ENCODE results near the gene ADPRM.
A peak's percentile ranks its signal among the peaks of the same experiment; 100 is the strongest.

ADPRM gene

DNA sequence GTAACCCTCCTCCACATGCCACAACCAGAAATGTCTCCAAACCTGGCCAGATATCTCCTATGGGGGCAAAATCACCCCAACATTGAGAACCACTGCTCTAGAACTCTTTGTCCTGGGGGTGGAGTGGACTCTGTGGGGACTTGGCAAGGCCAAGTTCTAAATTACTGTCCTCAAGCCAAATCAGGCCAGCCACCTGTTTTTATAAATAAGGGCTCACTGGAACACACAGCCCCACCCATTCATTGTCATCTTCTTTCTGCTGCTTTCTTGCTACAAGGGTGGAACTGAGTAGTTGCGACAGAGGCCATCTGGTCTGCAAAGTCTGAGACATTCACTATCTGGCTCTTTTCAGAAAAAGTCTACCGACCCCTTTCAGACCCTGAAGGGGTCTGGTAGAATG is 59.2 kb downstream of the ADPRM start:
- H3K4me3 ChIP-seq (ENCODE audit: low read length), result peak overlapping the region; percentile 64; the same call in 1 of the 2 replicates
- no peaks in the 10 kb centered on the region for H3K27me3 ChIP-seq (ENCODE audit: insufficient read depth, low read length)
- H3K9ac ChIP-seq (ENCODE audit: low read depth, low read length), result no peak overlapping the region
- H3K4me1 ChIP-seq (ENCODE audit: insufficient read depth, low read length), result peaks cover 23% of the 10 kb centered on the region
- H3K9me3 ChIP-seq (ENCODE audit: insufficient read depth, low read depth, low read length), result no peaks in the 10 kb centered on the region
- no peaks in the 10 kb centered on the region for H3K36me3 ChIP-seq (ENCODE audit: insufficient read depth, low read depth, low read length)
- no peak overlapping the region for H3K27ac ChIP-seq (ENCODE audit: low read length)

DNA sequence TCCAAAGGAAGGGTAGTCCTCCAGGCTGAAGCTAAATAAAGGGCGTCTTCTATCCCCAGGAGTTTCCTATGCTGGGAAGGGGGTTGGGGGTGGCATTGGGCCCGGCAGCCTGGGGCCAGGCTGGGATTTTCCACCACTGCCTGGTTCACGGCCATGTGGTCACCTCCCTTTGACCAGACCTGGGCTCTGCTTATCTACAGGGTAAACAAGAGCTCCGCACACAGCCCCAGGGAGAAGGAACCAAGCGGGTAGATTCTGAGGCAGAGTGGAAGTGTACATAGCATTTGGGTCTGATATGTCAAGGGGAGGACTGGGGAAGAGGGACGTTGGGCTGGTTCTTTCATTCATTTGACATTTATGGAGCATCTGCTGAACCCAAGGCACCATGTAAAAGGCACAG is 59.7 kb downstream of the ADPRM start:
- no peak overlapping the region for H3K9ac ChIP-seq (ENCODE audit: low read depth, low read length)
- no peaks in the 10 kb centered on the region for H3K36me3 ChIP-seq (ENCODE audit: insufficient read depth, low read depth, low read length)
- no peaks in the 10 kb centered on the region for H3K9me3 ChIP-seq (ENCODE audit: insufficient read depth, low read depth, low read length)
- H3K27me3 ChIP-seq (ENCODE audit: insufficient read depth, low read length), result no peaks in the 10 kb centered on the region
- H3K27ac ChIP-seq (ENCODE audit: low read length), result no peak overlapping the region
- H3K4me1 ChIP-seq (ENCODE audit: insufficient read depth, low read length), result peaks cover 23% of the 10 kb centered on the region
- H3K4me3 ChIP-seq (ENCODE audit: low read length), result no peak overlapping the region

DNA sequence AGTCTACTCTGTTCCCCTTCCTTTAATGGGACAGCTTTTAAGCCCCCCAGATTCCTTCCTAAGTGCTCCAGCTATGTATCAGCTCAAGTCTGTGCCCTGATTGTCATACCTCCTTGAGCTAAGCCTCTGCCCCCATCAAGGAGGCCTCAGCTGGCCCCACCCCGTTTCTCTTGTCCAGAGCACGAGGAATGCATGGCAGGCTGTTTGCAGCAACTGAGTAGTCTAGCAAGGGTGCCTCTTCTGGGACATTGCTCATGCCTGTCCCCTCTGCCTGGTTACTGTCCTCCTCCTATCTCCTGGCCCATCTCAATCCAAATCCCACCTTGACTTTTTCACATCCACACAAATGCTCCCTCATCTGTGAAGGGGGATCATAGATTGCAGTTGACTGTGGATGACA is 60.3 kb downstream of the ADPRM start:
- Histone ChIP-seq H3K9me3 (ENCODE audit: insufficient read depth, low read depth, low read length) (no peaks in the 10 kb centered on the region), H3K36me3 (ENCODE audit: insufficient read depth, low read depth, low read length) (no peaks in the 10 kb centered on the region), H3K27ac (ENCODE audit: low read length) (no peak overlapping the region), H3K4me3 (ENCODE audit: low read length) (no peak overlapping the region), H3K4me1 (ENCODE audit: insufficient read depth, low read length) (peaks cover 23% of the 10 kb centered on the region), H3K27me3 (ENCODE audit: insufficient read depth, low read length) (no peaks in the 10 kb centered on the region), H3K9ac (ENCODE audit: low read depth, low read length) (no peak overlapping the region)

DNA sequence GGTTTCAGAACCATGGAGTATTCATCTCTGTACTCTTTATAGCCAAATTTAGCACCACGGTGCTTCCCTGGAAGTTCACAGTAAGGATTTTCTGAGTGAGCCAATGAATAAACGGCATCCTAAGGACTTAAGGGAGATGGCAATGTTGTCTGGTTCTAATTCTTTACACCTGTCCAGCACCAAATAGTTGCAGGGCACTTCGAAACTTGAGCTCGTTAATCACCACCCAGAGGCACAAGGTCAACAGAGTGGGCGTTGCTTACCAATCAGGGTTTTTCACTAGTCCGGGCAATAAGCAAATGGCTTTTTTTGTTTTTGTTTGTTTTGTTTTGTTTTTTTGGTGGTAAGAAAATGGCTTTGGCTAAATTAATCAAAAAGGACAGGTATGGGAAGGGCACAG is 60.7 kb downstream of the ADPRM start:
- Histone ChIP-seq H3K9me3 (ENCODE audit: insufficient read depth, low read depth, low read length) (no peaks in the 10 kb centered on the region), H3K27me3 (ENCODE audit: insufficient read depth, low read length) (no peaks in the 10 kb centered on the region), H3K4me3 (ENCODE audit: low read length) (no peak overlapping the region), H3K36me3 (ENCODE audit: insufficient read depth, low read depth, low read length) (no peaks in the 10 kb centered on the region), H3K27ac (ENCODE audit: low read length) (no peak overlapping the region), H3K9ac (ENCODE audit: low read depth, low read length) (no peak overlapping the region), H3K4me1 (ENCODE audit: insufficient read depth, low read length) (peaks cover 23% of the 10 kb centered on the region)
